RPMI7951 (cell line): Measurements from ENCODE around the gene OR6S1. TPM values are rescaled to one million over a fixed set of nuclear protein-coding genes. Genes with fewer than 3 reads are reported as not detected.
"Not testable (repeated sequence)": the region's sequence is repeated elsewhere in the genome, so short reads cannot be mapped to it uniquely, and the experiment has no call there.

Source experiments
- DNase-seq: peaks from one replicate; pipeline ENCODE4 v3.0.0-alpha.2; 2012; ENCODE audit warnings: low read depth
- total RNA-seq: library from RNA; depleted of rRNA; stranded (reverse); fragments of >200 nt; shearing (Covaris generic); gene quantifications from 2 replicates; pipeline ENCODE4 v1.2.3, GENCODE V29; 2014; rRNA removed

The OR6S1 gene
- total RNA-seq, 1 experiment from 2014 or later = not detected

DNA sequence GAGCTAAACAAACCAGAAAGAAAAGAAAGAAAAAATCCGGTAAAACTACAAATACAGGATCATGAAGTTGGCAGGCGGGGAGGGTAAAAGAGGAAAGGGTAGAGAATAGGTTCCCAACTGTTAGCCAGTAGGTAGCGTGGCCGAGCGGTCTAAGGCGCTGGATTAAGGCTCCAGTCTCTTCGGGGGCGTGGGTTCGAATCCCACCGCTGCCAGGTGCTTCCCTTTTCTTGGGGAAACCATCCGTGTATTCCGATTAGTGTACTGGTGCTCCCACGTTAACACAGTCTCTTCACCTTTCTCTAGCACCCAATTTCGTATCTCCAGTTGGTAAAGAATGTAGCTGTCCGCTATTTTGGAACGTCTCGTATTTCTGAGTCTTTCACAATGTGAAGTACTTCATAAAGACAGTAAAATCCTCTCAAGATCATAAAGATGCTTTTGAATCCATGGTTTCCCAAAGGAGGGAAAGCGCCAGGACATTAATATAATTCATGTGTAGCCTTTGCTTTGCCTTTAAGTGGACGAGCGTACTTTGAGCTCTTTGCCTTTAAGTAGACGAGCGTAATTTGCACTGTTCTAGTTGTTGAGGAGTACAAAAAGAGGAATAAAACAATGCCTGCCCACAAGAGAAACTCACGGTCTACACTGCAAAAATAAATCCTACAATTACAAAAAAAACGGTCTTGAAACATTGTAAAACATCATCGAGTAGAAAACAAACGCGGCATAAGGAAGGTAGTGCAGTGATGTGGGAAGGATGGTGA lies 31.3 kb downstream of the OR6S1 start:
- peak; percentile 74 for DNase-seq

GRCh38 chr14:20609215-20610001 lies 32.1 kb downstream of the OR6S1 start:
- DNase-seq = peak; percentile 80

- no peak for DNase-seq
These were observed 32.9 kb downstream of the OR6S1 start for GRCh38 chr14:20608383-20609110.

- no peak for DNase-seq
These were observed 33.9 kb downstream of the OR6S1 start for GRCh38 chr14:20607617-20608016.

- no peak for DNase-seq
These were observed 34.6 kb downstream of the OR6S1 start for GRCh38 chr14:20606902-20607242.

- DNase-seq = peak; percentile 33
These were observed 35.1 kb downstream of the OR6S1 start for GRCh38 chr14:20606190-20606901.

GRCh38 chr14:20603813-20604690 lies 37.4 kb downstream of the OR6S1 start:
- DNase-seq = no peak

- no peak for DNase-seq
These were observed 38.9 kb downstream of the OR6S1 start for GRCh38 chr14:20602583-20602982.

DNA sequence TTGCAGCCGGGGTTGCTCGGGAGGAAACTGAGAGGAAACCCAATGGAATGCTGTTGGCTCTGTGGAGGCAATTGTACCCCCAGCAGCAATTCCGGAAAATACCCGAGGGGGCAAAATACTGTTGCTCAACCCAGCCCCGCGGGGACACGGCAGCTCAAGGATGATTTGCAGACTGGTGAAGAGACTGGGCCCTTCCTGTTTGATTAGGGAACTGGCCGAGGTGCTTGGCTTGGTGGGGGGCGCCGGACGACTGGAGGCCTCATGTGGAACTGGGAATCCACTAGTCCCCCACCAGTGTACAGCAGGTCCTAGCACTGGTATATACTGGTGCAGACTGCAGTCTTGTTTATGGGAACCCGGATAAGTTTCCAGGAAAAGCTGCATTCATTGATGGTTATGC lies 40.0 kb downstream of the OR6S1 start:
- DNase-seq = no peak

GRCh38 chr14:20597108-20597507 lies 44.4 kb downstream of the OR6S1 start:
- DNase-seq = no peak

- DNase-seq = not testable (repeated sequence)
These were observed 45.8 kb downstream of the OR6S1 start for GRCh38 chr14:20595726-20596125.

DNA sequence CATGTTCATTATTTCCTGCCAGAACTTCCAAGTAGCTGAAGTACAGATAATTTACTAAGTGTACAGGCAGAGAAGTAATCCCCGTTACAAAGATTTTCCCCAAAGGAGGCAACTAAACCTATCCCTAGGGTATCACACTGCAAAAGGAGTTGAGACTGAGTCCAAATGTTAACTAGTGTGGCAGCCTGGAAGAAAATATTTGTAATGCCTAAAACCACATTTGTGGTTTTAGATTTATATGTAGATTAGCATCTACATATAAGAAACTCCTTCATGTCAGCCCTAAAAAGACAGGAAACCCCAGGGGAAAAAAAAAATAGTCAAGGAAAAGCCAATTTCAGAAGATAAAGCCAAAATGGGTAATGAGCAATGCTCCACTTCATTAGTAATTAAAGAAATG lies 48.9 kb downstream of the OR6S1 start:
- peak; percentile 10 for DNase-seq

GRCh38 chr14:20591235-20591634 lies 50.3 kb downstream of the OR6S1 start, which contains the start of gene RNASE12:
RNASE12 (minus strand) TSS chr14:20591376; CDS start chr14:20590723, 653 bp downstream.
- no peak for DNase-seq

Other genes with a start within 250 kb of the OR6S1 start
- 8.2 and 8.9 TPM in 2 replicates for gene TEP1, start 228.2 kb downstream of the OR6S1 start, total RNA-seq
- gene KLHL33, start 205.5 kb downstream of the OR6S1 start, total RNA-seq = not detected in 2 replicates
- gene OSGEP, start 186.9 kb downstream of the OR6S1 start, total RNA-seq = 19.9 and 26.9 TPM in 2 replicates
- gene APEX1, start 186.5 kb downstream of the OR6S1 start, total RNA-seq = 41.7 and 49.5 TPM in 2 replicates
- 16.5 and 22.9 TPM in 2 replicates for gene PIP4P1, start 180.3 kb downstream of the OR6S1 start, total RNA-seq
- 42.3 and 45.0 TPM in 2 replicates for gene PNP, start 172.3 kb downstream of the OR6S1 start, total RNA-seq
- gene RNASE10, start 136.2 kb downstream of the OR6S1 start, total RNA-seq = not detected in 2 replicates
- gene RNASE9, start 80.6 kb downstream of the OR6S1 start, total RNA-seq = not detected in 2 replicates
- not detected in 2 replicates for gene RNASE11, start 53.7 kb downstream of the OR6S1 start, total RNA-seq
- not detected in 2 replicates for gene RNASE12, start 50.3 kb downstream of the OR6S1 start, total RNA-seq
- 8.1 and 14.2 TPM in 2 replicates for gene RNASE4, start 42.9 kb upstream of the OR6S1 start, total RNA-seq
- gene ANG, start 47.1 kb upstream of the OR6S1 start, total RNA-seq = 6.3 and 7.4 TPM in 2 replicates
- not detected in 2 replicates for gene EDDM3A, start 104.2 kb upstream of the OR6S1 start, total RNA-seq
- not detected in 2 replicates for gene EDDM3B, start 126.7 kb upstream of the OR6S1 start, total RNA-seq
- gene RNASE6, start 139.6 kb upstream of the OR6S1 start, total RNA-seq = not detected in 2 replicates
- 1.1 and 2.2 TPM in 2 replicates for gene RNASE1, start 161.2 kb upstream of the OR6S1 start, total RNA-seq
- not detected in 2 replicates for gene RNASE3, start 249.7 kb upstream of the OR6S1 start, total RNA-seq